ENCODE measurements around the gene KAZALD1.

The KAZALD1 gene

GRCh38 chr10:101067356-101068083 is 5.7 kb downstream of the KAZALD1 start:
- DNase-seq = peak; percentile 74

GRCh38 chr10:101069441-101069840 is 7.7 kb downstream of the KAZALD1 start:
- no peak for DNase-seq

- DNase-seq = no peak
These were observed 8.3 kb downstream of the KAZALD1 start for GRCh38 chr10:101070098-101070497.

- DNase-seq = no peak
These were observed 9.6 kb downstream of the KAZALD1 start for GRCh38 chr10:101071267-101071884.

GRCh38 chr10:101071885-101072433 is 10.2 kb downstream of the KAZALD1 start:
- no peak for DNase-seq

GRCh38 chr10:101072923-101073322 is 11.1 kb downstream of the KAZALD1 start:
- DNase-seq = no peak

GRCh38 chr10:101073631-101074030 is 11.8 kb downstream of the KAZALD1 start:
- DNase-seq = no peak

GRCh38 chr10:101075775-101076174 is 14.0 kb downstream of the KAZALD1 start:
- DNase-seq = peak; percentile 36

- DNase-seq = no peak
These were observed 14.8 kb downstream of the KAZALD1 start for GRCh38 chr10:101076630-101077029.

- peak; percentile 23 for DNase-seq
These were observed 18.1 kb downstream of the KAZALD1 start for GRCh38 chr10:101079874-101080273.

- DNase-seq = no peak
These were observed 19.4 kb downstream of the KAZALD1 start for GRCh38 chr10:101080933-101081931.

GRCh38 chr10:101085846-101086245 is 24.1 kb downstream of the KAZALD1 start:
- DNase-seq = no peak

GRCh38 chr10:101087376-101087775 is 25.6 kb downstream of the KAZALD1 start:
- no peak for DNase-seq

- DNase-seq = no peak
These were observed 26.2 kb downstream of the KAZALD1 start for GRCh38 chr10:101087965-101088364.

- DNase-seq = no peak
These were observed 27.9 kb downstream of the KAZALD1 start for GRCh38 chr10:101089520-101090299.

- no peak for DNase-seq
These were observed 28.8 kb downstream of the KAZALD1 start for GRCh38 chr10:101090597-101090996.

GRCh38 chr10:101091546-101092290 is 29.9 kb downstream of the KAZALD1 start:
- DNase-seq = no peak

GRCh38 chr10:101092881-101093354 is 31.1 kb downstream of the KAZALD1 start:
- no peak for DNase-seq

- no peak for DNase-seq
These were observed 32.5 kb downstream of the KAZALD1 start for GRCh38 chr10:101094121-101094879.

- DNase-seq = no peak
These were observed 33.2 kb downstream of the KAZALD1 start for GRCh38 chr10:101095004-101095403.

All from NCI-H2171 treated with DMSO at 0.1 percent for 48 hours (cell line).